GM21529 (cell line): ENCODE results near the gene AUH.

ENCODE experiments used
- ATAC-seq: cut with Tn5 transposase; IDR thresholded peaks from one replicate; pipeline ENCODE4 v1.9.1; 2021; ENCODE audit not compliant: unreplicated experiment

AUH gene

DNA sequence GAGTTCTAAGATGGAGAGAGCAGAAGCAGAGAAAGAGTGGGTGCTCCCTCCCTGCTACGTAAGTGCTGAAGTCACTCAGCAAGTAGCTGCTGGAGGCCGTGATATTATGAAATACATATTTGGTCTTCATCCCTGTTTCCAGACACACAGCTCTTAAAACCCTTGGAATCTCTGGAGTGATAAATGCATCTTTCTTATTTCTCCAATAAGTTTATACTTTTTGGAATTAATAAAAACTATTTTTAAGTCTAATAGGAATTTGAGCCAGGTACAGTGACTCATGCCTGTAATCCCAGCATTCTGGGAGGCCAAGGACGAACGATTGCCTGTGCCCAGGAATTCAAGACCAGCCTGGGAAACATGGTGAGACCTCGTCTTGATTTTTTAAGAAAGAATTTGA lies 60.6 kb downstream of the AUH start:
- ATAC-seq, result no peak

- ATAC-seq, result no peak
Measured at GRCh38 chr9:91298311-91298710, 63.4 kb downstream of the AUH start.

GRCh38 chr9:91297306-91297705 lies 64.4 kb downstream of the AUH start:
- ATAC-seq, result no peak

DNA sequence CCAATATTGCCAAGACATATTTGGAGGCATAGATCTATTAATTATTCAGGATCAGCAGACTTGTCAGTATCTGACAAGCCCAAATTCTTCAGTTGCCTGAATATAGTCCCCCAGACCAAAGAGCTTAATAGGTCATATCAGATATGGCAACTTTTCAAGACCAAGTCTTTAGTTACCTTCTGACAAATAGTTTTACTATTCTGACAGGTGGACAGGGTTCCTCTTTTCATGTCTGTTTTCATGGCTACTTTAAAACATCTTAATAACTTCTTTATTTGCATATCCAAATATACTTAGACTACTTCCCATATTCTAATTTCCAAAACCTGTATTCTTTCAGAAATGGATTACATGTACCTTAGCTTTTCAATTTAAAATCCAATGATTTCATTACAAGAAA lies 65.4 kb downstream of the AUH start:
- no peak for ATAC-seq

DNA sequence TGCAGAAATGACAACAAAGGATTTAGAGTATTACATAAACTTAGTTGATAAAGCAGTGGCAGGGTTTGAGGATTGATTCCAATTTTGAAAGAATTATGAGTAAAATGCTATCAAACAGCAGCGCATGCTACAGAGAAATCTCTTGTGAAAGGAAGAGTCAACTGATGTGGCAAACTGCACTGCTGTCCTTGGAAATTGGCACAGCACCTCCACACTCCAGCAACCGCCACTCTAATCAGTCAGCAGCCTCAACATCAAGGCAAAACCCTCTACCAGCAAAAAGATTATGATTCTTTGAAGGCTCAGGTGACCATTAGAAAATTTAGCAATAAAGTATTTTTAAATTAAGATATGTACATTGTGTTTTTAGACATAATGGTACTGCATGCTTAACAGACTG lies 66.4 kb downstream of the AUH start:
- no peak for ATAC-seq

DNA sequence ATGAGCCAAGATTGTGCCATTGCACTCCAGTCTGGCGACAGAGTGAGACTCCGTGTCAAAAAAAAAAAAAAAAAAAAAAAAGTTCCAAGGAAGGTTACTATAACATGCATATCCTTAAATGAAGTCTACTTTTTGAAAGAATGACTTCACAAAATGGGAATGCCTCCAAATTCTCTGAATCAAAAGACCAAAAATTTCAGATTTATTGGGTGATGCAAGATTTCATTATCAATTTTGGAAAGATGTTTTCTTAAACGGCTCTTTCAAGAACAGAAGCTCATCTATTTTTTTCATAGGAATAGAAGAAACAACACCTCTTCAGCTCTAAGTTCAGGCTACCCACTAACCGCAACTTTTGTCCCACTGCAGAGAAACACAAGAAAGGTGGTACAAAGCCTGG lies 69.9 kb downstream of the AUH start:
- ATAC-seq, result no peak

- no peak for ATAC-seq
Measured at GRCh38 chr9:91289244-91289643, 72.5 kb downstream of the AUH start.

DNA sequence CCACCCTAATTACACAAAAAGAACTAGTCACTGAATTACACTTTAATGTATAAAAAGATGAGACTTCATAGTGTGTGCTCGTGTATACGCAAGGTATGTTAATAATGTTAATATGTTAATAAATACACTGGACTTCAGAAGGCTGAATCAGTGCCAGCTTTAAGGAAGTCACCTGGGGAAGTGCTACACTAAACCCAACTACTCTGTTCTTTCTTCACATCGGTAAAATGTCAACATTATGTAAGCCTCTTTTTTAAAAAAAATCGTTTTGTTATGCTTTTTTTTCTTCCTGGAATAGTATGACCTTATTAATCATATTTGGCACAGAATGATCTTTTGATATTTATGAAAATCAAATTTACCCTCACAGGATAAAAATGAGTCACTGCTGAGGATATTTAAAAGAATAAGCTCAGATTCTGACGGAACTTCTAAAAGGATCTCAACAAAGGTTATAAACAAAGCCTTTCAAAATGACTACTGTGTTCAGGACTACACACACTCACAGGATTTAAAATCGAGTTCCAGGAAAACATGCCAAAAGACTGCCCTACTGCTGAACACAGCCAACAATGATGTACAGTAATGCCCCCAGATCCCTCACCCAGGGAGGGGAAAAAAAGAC lies 75.9 kb downstream of the AUH start:
- ATAC-seq, result no peak

DNA sequence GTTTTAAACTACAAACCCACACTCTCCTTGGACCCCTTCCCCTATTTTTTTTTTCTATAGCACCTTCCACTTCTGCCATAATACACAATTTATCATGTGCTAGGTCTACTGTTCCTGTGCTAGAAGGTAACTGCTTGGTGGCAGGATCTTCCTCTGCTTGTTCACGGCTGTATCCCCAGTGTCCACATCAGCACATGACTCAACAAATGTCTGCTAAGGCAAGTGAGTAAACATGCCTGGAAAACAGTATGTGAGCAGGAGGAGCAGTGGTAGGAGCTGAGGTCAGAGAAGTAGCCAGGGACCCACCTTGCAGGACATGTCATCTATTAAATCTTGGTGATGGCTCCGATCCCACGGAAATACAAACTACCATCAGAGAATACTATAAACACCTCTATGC lies 79.4 kb downstream of the AUH start:
- ATAC-seq, result no peak

GRCh38 chr9:91279296-91280204 lies 82.2 kb downstream of the AUH start:
- no peak for ATAC-seq

DNA sequence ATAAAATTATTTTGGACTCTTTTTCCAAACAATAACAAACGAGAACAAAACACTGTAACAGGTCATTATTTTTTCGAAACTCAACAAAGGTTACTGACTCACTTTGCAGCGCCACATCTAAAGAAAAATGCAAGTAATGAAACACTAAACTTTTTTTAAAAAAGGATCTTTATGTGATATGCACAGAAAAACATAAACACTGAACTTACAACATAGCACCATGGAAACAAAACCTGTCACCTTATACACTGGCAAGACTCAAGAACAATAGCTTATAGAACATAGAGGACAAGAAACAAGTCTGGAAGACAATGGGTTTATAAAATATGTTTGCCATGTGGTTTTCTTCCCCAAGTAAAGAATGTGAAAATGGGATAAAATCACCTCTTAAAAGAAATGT lies 85.2 kb downstream of the AUH start:
- no peak for ATAC-seq

- no peak for ATAC-seq
Measured at GRCh38 chr9:91275655-91276054, 86.1 kb downstream of the AUH start.

DNA sequence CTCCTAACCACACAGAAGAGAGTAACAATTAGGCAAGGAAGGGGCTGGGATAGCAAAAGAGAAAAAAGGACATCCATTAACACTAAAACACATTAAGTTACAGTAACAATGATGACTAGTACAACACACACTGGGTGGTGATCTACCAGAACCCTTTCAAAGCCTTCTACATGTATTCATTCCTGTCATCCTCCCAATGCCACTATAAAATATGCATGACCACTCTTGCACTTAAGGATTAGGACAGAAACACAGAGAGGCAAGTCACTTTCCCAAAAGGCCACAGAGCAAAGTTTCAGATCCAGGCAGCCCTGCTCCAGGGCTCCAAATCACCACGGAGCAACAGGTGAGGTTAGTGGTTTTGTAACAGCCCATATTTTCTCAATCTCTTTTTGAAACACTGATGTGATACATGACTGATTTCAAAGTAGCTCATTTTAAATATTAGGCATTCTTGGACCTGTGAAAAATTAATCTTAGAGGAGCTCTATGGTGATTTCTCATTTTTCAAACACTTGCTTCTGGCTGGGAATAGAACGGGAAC lies 86.7 kb downstream of the AUH start:
- ATAC-seq, result no peak

DNA sequence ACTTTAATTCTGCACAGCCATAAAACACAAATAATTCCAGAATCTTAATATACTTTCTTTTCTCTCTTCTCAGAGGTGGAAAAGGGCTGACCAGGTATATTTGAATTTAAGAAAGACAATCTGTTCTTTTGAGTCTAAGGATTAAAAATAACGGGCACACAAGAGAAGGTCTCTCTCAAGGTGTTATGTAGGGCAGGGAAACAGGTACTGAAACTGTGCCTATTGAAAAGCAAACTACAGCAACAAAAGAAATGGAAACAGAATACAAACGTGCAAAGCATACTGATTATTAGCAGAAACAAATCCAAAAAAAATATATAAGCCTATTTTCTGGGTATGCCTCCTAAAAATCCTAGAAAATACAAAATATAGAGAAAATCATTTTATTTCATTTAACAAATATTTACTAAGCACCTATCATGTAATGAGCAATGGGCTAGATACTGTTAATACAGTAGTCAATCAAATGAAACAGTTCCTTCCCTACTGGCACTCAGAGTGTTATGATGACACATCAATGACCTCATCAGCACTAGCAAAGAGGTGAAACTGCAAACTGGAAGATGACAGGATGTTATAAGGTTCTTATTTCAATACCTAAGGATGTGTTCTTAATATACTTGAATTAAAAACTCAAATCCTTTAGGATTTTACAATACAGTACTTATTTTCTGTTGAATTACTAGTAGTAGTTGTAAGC lies 87.7 kb downstream of the AUH start:
- ATAC-seq, result peak; percentile 63

GRCh38 chr9:91271156-91271555 lies 90.6 kb downstream of the AUH start:
- ATAC-seq, result no peak

- no peak for ATAC-seq
Measured at GRCh38 chr9:91269907-91270491, 91.7 kb downstream of the AUH start.

DNA sequence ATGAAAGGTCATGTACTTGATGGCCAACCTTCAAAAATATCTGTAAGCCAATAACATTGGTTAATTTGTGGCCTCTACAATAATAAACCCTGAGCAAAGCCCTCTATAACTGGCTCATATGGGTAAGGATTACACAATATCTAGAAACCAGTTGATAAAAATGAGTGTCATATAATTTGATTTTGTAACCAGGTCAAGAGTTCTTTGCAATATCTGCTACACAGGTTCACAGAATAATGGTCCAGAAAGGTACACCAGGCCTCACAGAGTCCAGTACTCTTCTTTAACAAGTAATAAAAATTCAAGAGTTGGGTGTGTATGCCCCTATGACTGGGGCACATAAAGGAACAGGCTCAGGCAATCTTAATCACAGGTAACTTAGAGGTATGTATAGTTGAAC lies 95.3 kb downstream of the AUH start:
- no peak for ATAC-seq

DNA sequence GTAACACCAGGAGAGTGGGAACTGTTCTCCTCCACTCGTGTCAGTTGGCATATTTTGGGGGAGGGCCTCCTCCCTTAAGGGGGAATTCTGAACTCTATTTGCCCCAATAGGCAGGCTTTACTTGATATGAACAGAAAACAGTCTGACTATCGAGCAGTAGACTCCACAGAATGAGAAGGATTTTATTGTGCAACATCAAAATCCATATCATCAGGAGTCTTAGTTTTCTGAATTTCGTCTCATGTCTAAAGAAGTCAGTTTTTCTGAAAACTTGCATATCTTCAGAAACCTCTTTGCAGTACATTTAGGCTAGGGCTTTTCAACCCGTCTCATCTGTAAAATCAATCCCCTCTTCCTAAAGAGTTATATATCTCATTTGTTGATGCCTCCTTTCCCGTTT lies 96.2 kb downstream of the AUH start:
- no peak for ATAC-seq

- ATAC-seq, result no peak
Measured at GRCh38 chr9:91261417-91261816, 100.3 kb downstream of the AUH start.

GRCh38 chr9:91259162-91259561 lies 102.6 kb downstream of the AUH start:
- no peak for ATAC-seq

- ATAC-seq, result no peak
Measured at GRCh38 chr9:91258451-91258850, 103.3 kb downstream of the AUH start.
